Activated gamma-delta T cell (primary cell): Measurements from ENCODE around the gene RAP1GAP.
A peak's percentile ranks its signal among the peaks of the same experiment; 100 is the strongest.

Experiments
- DNase-seq: peaks from one replicate; lab custom pipeline; 2025; lab: John Stamatoyannopoulos, UW

RAP1GAP gene

GRCh38 chr1:21662426-21663247 lies 6.5 kb downstream of the RAP1GAP start:
- no peak for DNase-seq

DNA sequence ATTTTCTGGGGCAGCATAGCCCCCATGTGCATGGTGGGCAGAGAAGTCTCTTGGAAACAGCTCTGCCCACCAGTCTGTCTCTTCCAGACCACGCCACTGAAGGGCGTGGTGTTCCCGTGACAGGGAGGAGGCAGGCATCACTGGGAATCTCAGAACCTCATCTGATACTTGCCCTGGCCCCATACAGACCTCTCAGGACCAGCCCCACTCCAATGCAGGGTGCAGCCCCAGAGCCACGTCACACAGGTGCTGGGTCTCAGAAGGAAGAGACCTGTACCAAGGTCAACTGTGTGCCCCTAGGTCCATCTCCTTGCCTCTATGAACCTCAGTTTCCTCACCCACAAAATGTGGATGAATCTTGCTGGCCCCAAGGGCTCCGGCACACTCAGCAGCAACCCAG lies 7.3 kb downstream of the RAP1GAP start:
- DNase-seq, result no peak

DNA sequence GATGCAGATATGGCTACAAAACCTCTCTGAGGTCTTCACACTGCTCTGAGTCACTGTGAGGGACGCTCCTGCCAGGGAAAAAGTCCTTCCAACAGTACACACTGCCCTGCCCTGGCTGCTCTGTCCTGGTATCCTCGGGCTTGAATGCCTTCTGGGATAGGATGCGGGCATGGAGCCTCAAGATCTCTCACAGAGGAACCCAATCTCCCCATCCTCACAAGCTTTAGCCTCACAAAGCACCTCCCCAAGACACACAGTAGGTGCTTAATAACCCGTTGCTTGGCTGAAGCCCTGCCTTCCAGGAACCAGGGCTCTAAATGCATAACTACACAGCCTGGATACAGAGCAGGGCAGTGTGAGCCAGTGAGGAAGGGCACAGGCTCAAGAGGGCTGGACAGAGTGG lies 9.2 kb downstream of the RAP1GAP start:
- no peak for DNase-seq

- peak; percentile 67 for DNase-seq
These were observed 9.8 kb downstream of the RAP1GAP start for GRCh38 chr1:21659099-21659923.

DNA sequence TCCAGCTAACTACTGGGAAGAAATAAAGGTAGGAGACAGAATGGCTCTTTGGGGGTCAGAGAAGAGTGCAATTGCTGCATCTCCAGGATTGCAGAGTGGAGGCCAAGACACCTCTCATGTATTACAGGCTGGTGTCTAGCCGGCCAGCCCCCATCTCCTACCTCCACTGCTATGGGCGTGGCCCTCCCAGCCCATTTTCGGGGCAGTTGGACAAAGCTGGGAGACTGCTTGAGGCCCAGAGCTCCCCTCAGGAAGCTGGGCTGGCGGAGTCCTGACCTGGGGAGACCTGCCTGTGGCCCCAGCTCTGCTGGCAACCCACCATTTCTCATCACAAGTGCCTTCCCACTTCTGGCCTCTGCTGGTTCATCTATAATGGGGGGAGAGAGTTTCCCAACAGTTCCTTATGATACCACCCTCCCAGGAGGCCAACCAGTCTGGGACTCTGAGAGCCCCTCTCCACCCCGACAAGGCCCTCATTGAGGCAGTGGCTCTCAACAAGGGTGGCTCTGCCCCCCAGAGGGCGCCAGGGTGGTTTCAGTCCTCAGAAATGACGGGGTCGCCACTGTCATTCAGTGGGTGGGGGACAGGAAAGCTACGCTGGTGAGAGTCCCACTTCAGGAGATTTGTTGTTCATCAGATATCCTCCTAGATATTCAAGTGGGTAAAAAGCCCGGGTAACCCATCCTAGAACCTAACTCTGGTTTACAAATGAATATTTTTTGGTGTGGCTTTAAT lies 11.5 kb downstream of the RAP1GAP start:
- DNase-seq, result no peak

DNA sequence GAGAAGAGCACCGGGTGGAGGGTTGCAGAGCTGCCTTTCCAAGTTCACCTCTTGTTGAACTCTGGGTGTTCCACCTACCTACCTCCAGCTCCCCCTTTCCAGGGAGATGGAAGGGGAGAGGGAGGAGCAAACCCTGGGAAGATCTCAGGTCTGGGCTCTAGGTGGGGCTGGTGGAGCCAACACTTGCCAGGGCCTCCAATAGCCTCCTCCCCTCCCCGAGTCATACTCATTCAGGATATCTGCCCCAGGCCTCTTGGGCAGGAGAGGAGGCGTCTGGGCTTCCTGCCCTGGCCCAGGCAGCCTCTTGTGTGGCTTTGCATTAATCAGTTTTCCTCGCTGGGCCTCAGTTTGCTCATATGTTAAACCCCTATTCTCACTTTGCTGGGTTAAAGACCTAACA lies 13.4 kb downstream of the RAP1GAP start:
- no peak for DNase-seq

GRCh38 chr1:21655259-21655658 lies 13.9 kb downstream of the RAP1GAP start:
- DNase-seq, result no peak

- DNase-seq, result no peak
These were observed 14.9 kb downstream of the RAP1GAP start for GRCh38 chr1:21654209-21654608.

GRCh38 chr1:21653744-21654100 lies 15.4 kb downstream of the RAP1GAP start:
- no peak for DNase-seq

DNA sequence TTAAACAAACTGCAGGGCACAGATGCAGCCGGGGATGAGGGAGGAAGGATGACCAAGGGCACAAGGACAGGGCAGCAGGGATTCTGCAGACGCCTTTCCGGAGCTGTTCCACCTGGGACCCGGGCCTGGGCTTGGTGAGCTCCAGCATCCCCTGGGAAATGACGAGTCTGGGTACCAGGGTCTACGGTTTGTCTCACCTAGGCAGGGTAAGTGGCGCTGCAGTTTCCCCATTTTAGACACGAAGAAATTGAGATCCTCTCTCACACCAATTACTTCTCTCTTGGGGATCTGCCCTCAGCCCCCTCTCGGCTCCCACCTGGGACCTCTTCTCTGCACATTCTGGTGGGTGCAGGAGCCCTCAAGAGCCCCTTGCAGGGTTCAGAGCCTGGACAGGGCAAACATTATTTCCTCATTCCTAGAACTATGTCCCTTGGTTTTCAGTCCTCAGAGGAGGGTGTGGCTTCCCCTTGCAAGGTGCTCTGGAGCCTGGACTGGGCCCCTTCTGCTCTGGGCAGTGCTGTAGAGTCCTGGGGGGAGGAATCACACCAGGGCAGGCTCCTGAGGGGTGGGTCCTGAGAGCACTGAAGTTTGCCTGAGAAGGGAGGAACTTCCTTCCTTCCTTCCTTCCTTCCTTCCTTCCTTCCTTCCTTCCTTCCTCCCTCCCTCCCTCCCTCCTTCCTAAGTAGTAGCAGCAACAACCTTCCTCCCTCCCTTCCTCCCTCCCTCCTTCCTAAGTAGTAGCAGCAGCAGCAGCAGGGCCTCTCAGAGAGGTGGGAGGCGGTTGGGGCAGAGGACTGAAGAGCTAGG lies 16.0 kb downstream of the RAP1GAP start:
- DNase-seq, result no peak

DNA sequence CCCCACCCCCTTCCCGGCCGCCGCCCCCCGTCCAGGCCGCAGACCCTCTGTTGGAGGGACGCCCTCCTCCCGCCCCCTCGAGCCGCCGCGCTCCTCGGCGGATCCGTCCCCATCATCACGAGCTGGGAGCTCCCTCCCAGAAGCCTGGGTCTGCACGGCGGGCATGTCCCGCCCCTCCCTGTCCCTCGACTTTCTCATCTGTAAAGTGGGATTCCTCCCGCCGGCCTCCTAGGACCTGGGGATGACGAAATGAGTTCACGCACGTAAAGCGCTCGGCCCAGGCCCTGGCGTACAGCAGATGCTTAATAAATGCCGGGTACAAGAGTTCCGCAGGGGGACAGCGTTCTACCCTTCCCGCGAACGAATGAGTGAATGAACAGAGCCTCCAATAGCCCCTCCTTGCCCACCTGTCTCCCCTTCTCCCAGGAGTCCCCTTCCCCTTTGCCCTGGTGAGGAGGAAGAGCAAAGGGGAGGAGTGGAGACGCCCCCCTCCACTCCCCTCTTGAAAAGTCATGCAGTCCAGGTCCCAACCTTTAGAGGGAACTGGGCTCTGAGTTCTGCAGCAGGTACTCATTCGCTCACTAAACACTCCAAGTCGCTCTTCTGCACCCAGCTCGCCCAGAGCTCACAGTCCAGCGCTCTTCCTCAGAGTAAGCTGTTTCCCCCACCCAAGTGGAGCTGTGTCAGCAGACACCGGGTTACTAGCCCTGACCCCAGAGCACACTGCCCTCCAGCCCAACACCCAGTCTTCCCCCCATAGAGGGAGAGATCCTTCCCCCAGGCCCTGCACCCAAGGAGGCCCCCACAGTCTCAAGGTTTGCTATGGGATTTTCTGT lies 16.8 kb downstream of the RAP1GAP start:
- DNase-seq, result no peak

DNA sequence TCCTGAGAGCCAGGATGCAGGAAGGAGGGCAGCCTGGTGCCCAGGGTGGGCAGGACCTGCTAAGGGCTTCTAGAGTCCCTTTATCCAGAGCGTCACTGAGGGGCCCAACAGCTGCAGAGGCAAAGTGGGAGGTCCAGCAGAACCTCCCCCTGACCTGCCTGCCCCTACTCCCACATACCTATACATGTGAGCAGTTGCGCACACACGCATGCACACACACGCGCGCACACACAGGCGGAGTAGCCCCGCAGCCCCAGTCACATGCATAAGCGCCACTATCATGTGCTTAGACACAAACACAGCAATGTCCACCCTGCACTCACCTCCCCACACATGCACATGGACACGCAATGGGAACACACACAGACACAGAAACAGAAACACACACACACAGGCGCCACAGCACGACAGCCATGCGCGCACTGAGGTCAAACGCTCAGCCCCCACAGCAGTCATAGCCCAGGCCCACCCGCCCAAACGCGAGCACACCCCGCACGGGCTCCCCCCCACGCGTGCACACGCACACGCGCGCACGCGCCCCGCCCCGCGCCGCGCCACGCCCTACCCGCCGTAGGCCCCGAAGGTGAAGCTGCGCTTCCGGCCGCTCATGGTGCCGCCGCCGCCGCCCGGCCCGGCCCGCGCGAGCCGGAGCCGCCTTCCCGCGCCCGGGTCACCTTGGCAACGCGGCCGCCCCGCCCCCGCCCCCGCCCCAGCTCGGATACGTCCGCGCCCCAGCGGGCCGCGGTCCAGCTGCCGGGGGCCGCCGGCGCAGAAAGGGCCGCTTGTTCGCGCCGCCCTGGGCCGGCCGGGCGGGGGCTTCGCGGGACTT lies 17.7 kb downstream of the RAP1GAP start:
- no peak for DNase-seq

GRCh38 chr1:21650400-21650799 lies 18.8 kb downstream of the RAP1GAP start:
- no peak for DNase-seq

DNA sequence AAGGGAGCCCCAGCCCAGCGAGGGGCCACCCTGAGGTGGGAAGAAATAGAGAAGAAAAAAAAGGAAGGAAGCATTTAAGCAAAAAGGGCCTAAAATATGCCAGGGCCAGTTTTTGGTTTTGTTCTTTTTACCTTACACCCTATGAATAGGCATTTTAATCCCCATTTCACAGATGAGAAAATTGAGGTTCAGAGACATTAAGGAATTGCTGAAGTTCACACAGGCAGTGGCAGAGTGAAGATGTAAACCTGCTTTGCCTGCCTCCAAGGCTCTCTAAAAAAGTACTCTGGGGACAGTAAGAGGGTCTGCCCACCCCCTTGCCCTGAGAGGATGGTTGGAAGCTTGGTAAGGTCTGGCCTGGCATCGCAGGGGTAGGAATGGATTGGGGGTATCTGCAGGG lies 19.8 kb downstream of the RAP1GAP start:
- DNase-seq, result no peak

GRCh38 chr1:21648791-21649190 lies 20.4 kb downstream of the RAP1GAP start:
- no peak for DNase-seq

DNA sequence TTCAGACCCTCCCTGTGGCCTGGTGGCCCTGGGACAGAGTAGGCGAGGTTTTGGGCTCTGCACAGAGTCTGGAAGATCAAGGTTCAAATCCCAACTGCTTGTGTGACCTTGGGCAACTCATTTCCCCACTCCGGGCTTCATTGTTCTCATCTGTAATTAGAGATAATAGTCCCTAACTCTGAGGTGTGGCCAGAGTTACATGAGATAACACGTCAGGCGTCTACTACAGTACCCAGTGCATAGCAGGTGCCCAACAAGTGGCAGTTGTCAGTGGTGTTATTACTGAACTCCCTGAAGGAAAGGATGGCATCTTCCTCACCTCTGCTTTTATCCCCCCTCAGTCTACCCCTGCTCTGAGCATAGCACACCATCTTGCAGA lies 20.8 kb downstream of the RAP1GAP start:
- no peak for DNase-seq

- no peak for DNase-seq
These were observed 21.5 kb downstream of the RAP1GAP start for GRCh38 chr1:21647431-21648351.

DNA sequence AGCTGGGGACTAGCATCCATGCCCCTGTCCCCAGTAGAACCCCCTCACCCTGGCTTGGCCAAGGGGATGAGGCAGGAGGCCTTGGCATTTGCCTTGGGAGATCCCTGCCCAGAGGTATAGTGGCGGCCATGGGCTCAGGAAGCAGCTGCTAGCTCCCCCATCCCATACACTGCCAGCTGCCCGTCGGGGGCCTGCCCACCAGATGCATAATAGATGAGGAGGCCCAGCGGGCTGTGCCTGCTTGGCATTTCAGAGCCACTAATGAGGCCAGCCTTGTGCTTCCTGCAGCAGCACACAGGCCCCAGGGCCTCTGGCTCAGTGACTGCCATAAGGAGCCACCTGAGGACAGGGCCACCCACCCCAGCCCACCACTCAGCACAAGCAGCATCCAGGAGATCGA lies 23.6 kb downstream of the RAP1GAP start:
- no peak for DNase-seq

GRCh38 chr1:21644906-21645305 lies 24.3 kb downstream of the RAP1GAP start:
- DNase-seq, result no peak
